ENCODE data around the gene PRG3. TPM values are rescaled to one million over a fixed set of nuclear protein-coding genes. Genes with fewer than 3 reads are reported as not detected.

Gene PRG3
- total RNA-seq, 1 experiment from 2014 or later = not detected

DNA sequence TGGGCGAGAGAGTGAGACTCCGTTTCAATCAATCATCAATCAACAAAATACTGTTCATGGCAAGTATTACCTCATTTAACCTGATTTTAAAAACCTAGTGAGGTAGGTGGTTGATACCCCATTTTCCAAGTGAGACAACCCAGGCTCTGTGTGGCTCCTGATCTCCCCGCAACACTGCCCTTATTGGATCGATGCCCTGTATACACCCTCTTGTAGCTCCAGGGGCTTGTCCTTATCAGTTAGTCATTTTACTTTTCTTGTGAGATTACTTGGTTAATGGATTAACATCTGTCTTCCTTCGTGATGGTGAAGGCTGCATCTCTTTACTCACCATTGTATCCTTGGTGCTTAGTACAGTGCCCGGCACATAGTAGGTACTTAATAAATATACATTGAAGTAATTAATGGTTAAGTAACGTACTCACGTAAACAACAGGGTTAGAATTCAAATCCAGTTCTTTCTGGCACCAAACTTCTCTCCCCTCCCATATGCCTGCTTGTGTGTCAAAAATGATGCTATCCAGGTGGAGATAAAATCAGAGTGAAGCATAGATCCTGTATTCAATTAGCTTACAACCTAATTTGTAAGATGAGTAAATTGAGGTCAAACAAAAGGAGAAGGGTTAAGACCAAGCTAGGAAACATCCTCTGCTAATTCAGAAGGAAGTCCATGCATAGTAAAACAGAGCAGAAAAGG, 11.3 kb upstream of the PRG3 start:
- ChIA-PET CTCF (no interaction called here), POLR2A (no interaction called here)
- Histone ChIP-seq H3K9me3 (ENCODE audit: control insufficient read depth, insufficient read depth, low read depth, low read length) (no peaks in the 10 kb centered on the region), H3K36me3 (ENCODE audit: control insufficient read depth, insufficient read depth, low read length) (no peaks in the 10 kb centered on the region), H3K27ac (ENCODE audit: low read length) (no peak overlapping the region), H3K4me1 (ENCODE audit: control insufficient read depth, insufficient read depth, low read length) (no peaks in the 10 kb centered on the region), H3K4me3 (ENCODE audit: low read depth in 2 of 2, low read length in 2 of 2) (no peak overlapping the region), H3K27me3 (ENCODE audit: control insufficient read depth, insufficient read depth, low read length) (peaks cover 20% of the 10 kb centered on the region)
- TF ChIP-seq, protein P1, sequence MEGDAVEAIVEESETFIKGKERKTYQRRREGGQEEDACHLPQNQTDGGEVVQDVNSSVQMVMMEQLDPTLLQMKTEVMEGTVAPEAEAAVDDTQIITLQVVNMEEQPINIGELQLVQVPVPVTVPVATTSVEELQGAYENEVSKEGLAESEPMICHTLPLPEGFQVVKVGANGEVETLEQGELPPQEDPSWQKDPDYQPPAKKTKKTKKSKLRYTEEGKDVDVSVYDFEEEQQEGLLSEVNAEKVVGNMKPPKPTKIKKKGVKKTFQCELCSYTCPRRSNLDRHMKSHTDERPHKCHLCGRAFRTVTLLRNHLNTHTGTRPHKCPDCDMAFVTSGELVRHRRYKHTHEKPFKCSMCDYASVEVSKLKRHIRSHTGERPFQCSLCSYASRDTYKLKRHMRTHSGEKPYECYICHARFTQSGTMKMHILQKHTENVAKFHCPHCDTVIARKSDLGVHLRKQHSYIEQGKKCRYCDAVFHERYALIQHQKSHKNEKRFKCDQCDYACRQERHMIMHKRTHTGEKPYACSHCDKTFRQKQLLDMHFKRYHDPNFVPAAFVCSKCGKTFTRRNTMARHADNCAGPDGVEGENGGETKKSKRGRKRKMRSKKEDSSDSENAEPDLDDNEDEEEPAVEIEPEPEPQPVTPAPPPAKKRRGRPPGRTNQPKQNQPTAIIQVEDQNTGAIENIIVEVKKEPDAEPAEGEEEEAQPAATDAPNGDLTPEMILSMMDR (IDR thresholded peaks at IDR 0.05) = no peak
- no peak for TF ChIP-seq SIN3A (IDR thresholded peaks at IDR 0.05; ENCODE audit: borderline replicate concordance, insufficient read depth, low read depth, low read length)
- TF ChIP-seq, protein P2, sequence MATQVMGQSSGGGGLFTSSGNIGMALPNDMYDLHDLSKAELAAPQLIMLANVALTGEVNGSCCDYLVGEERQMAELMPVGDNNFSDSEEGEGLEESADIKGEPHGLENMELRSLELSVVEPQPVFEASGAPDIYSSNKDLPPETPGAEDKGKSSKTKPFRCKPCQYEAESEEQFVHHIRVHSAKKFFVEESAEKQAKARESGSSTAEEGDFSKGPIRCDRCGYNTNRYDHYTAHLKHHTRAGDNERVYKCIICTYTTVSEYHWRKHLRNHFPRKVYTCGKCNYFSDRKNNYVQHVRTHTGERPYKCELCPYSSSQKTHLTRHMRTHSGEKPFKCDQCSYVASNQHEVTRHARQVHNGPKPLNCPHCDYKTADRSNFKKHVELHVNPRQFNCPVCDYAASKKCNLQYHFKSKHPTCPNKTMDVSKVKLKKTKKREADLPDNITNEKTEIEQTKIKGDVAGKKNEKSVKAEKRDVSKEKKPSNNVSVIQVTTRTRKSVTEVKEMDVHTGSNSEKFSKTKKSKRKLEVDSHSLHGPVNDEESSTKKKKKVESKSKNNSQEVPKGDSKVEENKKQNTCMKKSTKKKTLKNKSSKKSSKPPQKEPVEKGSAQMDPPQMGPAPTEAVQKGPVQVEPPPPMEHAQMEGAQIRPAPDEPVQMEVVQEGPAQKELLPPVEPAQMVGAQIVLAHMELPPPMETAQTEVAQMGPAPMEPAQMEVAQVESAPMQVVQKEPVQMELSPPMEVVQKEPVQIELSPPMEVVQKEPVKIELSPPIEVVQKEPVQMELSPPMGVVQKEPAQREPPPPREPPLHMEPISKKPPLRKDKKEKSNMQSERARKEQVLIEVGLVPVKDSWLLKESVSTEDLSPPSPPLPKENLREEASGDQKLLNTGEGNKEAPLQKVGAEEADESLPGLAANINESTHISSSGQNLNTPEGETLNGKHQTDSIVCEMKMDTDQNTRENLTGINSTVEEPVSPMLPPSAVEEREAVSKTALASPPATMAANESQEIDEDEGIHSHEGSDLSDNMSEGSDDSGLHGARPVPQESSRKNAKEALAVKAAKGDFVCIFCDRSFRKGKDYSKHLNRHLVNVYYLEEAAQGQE (IDR thresholded peaks at IDR 0.05; ENCODE audit: insufficient read depth in 1 of 2, low read depth in 2 of 2, low read length in 1 of 2) = no peak
- no peak for TF ChIP-seq POLR2AphosphoS5 (IDR thresholded peaks at IDR 0.05; ENCODE audit: low read depth, low read length)
- no peak for TF ChIP-seq TCF7L2 (IDR thresholded peaks at IDR 0.05; ENCODE audit: low read depth, low read length)
- intact Hi-C loops (cut with micrococcal nuclease; ENCODE audit: unreplicated experiment) = no loop called here
- BruUV-seq (replicated peaks) = no TSS peak
- DNase-seq (ENCODE audit: low read depth, low spot score) = no peak
- ATAC-seq = no peak
- in situ Hi-C loops (cut with HindIII; ENCODE audit: low pct_unique_long_range_greater_than_20kb, low sequenced_read_pairs) = no loop called here

DNA sequence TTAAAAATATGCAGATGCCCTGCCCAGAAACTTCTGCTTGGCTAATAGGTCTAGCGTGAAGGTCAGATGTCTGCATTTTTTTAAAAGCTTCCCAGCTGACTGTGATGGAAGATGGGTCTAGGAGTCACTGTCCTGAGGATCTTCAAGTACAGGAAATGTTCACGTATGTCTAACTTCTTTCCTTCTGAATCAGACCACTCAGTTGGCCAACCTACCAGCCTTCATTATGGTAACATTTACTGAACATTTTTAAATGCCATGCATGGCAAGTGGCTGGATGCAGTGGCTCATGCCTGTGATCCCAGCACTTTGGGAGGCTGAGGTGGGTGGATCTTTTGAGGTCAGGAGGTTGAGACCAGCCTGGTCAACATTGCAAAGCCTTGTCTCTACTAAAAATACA, 10.6 kb upstream of the PRG3 start:
- ChIA-PET POLR2A (no interaction called here), CTCF (no interaction called here)
- H3K27ac ChIP-seq (ENCODE audit: low read length) = no peak overlapping the region
- BruUV-seq (replicated peaks) = no TSS peak
- in situ Hi-C loops (cut with HindIII; ENCODE audit: low pct_unique_long_range_greater_than_20kb, low sequenced_read_pairs) = no loop called here
- H3K4me3 ChIP-seq (ENCODE audit: low read depth in 2 of 2, low read length in 2 of 2) = no peak overlapping the region
- no peaks in the 10 kb centered on the region for H3K4me1 ChIP-seq (ENCODE audit: control insufficient read depth, insufficient read depth, low read length)
- no peaks in the 10 kb centered on the region for H3K36me3 ChIP-seq (ENCODE audit: control insufficient read depth, insufficient read depth, low read length)
- H3K9me3 ChIP-seq (ENCODE audit: control insufficient read depth, insufficient read depth, low read depth, low read length) = no peaks in the 10 kb centered on the region
- ATAC-seq (no peak), DNase-seq (ENCODE audit: low read depth, low spot score) (no peak)
- peaks cover 16% of the 10 kb centered on the region for H3K27me3 ChIP-seq (ENCODE audit: control insufficient read depth, insufficient read depth, low read length)
- intact Hi-C loops (cut with micrococcal nuclease; ENCODE audit: unreplicated experiment) = no loop called here
- TF ChIP-seq, protein P2 (IDR thresholded peaks at IDR 0.05; ENCODE audit: insufficient read depth in 1 of 2, low read depth in 2 of 2, low read length in 1 of 2) = no peak
- TF ChIP-seq, protein P1 (IDR thresholded peaks at IDR 0.05) = no peak
- no peak for TF ChIP-seq SIN3A (IDR thresholded peaks at IDR 0.05; ENCODE audit: borderline replicate concordance, insufficient read depth, low read depth, low read length)
- TF ChIP-seq TCF7L2 (IDR thresholded peaks at IDR 0.05; ENCODE audit: low read depth, low read length) = no peak
- no peak for TF ChIP-seq POLR2AphosphoS5 (IDR thresholded peaks at IDR 0.05; ENCODE audit: low read depth, low read length)

Measured in Panc1 (cell line).